Measurements from ENCODE around the gene OSCAR. TPM values are rescaled to one million over a fixed set of nuclear protein-coding genes. Genes with fewer than 3 reads are reported as not detected.
"Not testable (repeated sequence)": the region's sequence is repeated elsewhere in the genome, so short reads cannot be mapped to it uniquely, and the experiment has no call there.

The OSCAR gene
- total RNA-seq, 4 donors from 2014 or later, result 0.91 to 6.5 TPM; not detected in 2

- H3K27ac ChIP-seq, result peak overlapping the region; percentile 25 to 41
Measured at GRCh38 chr19:54096617-54097106, 3.9 kb downstream of the OSCAR start.

GRCh38 chr19:54095859-54096616 is 4.6 kb downstream of the OSCAR start:
- H3K36me3 ChIP-seq; H3K9me3 ChIP-seq; H3K27me3 ChIP-seq; H3K4me1 ChIP-seq; intact Hi-C loops (cut with DNase I; ENCODE audit: low total_unique reads): not testable (repeated sequence)
- H3K27ac ChIP-seq, result peak overlapping the region in 1 of 2 donors; percentile 41
- peak in 1 of 2 donors; percentile 39 for DNase-seq
- peak overlapping the region; percentile 9 to 29 for H3K4me3 ChIP-seq

More at GRCh38 chr19:54096617-54097106, 3.9 kb downstream of the OSCAR start:
- Histone ChIP-seq H3K4me3 (no peak overlapping the region), H3K36me3 (no peaks in the 10 kb centered on the region), H3K9me3 (no peaks in the 10 kb centered on the region), H3K27me3 (peaks cover 0 to 4% of the 10 kb centered on the region in 2 donors), H3K4me1 (peaks cover 0 to 5% of the 10 kb centered on the region in 2 donors)
- DNase-seq, result no peak
- TF ChIP-seq POLR2A (IDR thresholded peaks at IDR 0.05), result no peak
- TF ChIP-seq CTCF (IDR thresholded peaks at IDR 0.05), result peak in 2 of 4 experiments; percentile 18 to 29
- intact Hi-C loops (cut with DNase I; ENCODE audit: low total_unique reads), result no loop called here

GRCh38 chr19:54095136-54095858 is 5.3 kb downstream of the OSCAR start:
- intact Hi-C loops (cut with DNase I; ENCODE audit: low total_unique reads), result no loop called here
- H3K27me3 ChIP-seq, result peaks cover 0 to 4% of the 10 kb centered on the region in 2 donors
- H3K27ac ChIP-seq, result no peak overlapping the region
- DNase-seq, result no peak
- TF ChIP-seq POLR2A (IDR thresholded peaks at IDR 0.05) (no peak), CTCF (IDR thresholded peaks at IDR 0.05) (no peak)
- H3K36me3 ChIP-seq, result no peaks in the 10 kb centered on the region
- H3K9me3 ChIP-seq, result no peaks in the 10 kb centered on the region
- H3K4me3 ChIP-seq, result peak overlapping the region; percentile 9 to 29
- peaks cover 0 to 5% of the 10 kb centered on the region in 2 donors for H3K4me1 ChIP-seq

GRCh38 chr19:54094426-54095000 is 6.1 kb downstream of the OSCAR start:
- no peak for TF ChIP-seq POLR2A (IDR thresholded peaks at IDR 0.05)
- intact Hi-C loops (cut with DNase I; ENCODE audit: low total_unique reads), result no loop called here
- H3K4me3 ChIP-seq, result no peak overlapping the region
- DNase-seq, result no peak
- H3K27ac ChIP-seq, result no peak overlapping the region
- H3K4me1 ChIP-seq, result peaks cover 0 to 5% of the 10 kb centered on the region in 2 donors
- H3K27me3 ChIP-seq, result peaks cover 0 to 4% of the 10 kb centered on the region in 2 donors
- H3K9me3 ChIP-seq, result no peaks in the 10 kb centered on the region
- H3K36me3 ChIP-seq, result no peaks in the 10 kb centered on the region

- peaks cover 0 to 4% of the 10 kb centered on the region in 2 donors for H3K9me3 ChIP-seq
- no peaks in the 10 kb centered on the region for H3K36me3 ChIP-seq
- H3K4me3 ChIP-seq, result no peak overlapping the region
- no peak for DNase-seq
- no peak for TF ChIP-seq POLR2A (IDR thresholded peaks at IDR 0.05)
- TF ChIP-seq CTCF (IDR thresholded peaks at IDR 0.05), result no peak
- no peaks in the 10 kb centered on the region for H3K27me3 ChIP-seq
- intact Hi-C loops (cut with DNase I; ENCODE audit: low total_unique reads), result no loop called here
- H3K27ac ChIP-seq, result no peak overlapping the region
- no peaks in the 10 kb centered on the region for H3K4me1 ChIP-seq
Measured at GRCh38 chr19:54084410-54084809, 16.2 kb downstream of the OSCAR start.

Measured in uterus (tissue), 4 donors.